B cell (primary cell): ENCODE measurements around the gene CNTNAP2. TPM values are rescaled to one million over a fixed set of nuclear protein-coding genes. Genes with fewer than 3 reads are reported as not detected.

Source experiments
- ATAC-seq: fragments of 200-7000 bp; cut with Tn5 transposase; one replicate; pipeline ENCODE4 v1.10.0; 2021; ENCODE audit warnings: low read depth, mild to moderate bottlenecking, moderate number of reproducible peaks, moderate library complexity
- CTCF ChIA-PET: fragments of 350-600 bp; sonication (Branson Sonifier 250); formaldehyde crosslinking; loops from one replicate; lab custom pipeline; 2021; ENCODE audit warnings: antibody characterized with exemption, inconsistent platforms; lab: Charles Lee
- POLR2A ChIA-PET: fragments of 350-600 bp; sonication (Branson Sonifier 250); formaldehyde crosslinking; loops from one replicate; lab custom pipeline; 2021; ENCODE audit warnings: antibody characterized with exemption; lab: Charles Lee
- DNase-seq: peaks from one replicate; pipeline ENCODE4 v3.0.0; 2013
- H2AFZ ChIP-seq: 2 replicates; pipeline ENCODE4 v1.6.1; 2012; ENCODE audit warnings: mild to moderate bottlenecking, low read depth, low read length; ENCODE audit not compliant: insufficient read depth, poor library complexity, severe bottlenecking
- H3K27ac ChIP-seq, 2 donors: 1 replicate in 1 of 2; 2 replicates in 1 of 2; pipeline ENCODE4 v1.5.1; 2012 to 2013; ENCODE audit warnings: low read length in 2 of 2, mild to moderate bottlenecking in 2 of 2, moderate library complexity in 1 of 2
- H3K27me3 ChIP-seq, 4 experiments: fragments of 200-600 bp in 1 of 4; sonication (generic) in 1 of 4; replicated peaks in 1 of 4; 1 replicate in 2 of 4; 2 replicates in 2 of 4; pipeline versions ENCODE4 v1.6.1 to v1.7.0; 2013 to 2016; ENCODE audit warnings: low read length in 3 of 4, mild to moderate bottlenecking in 2 of 4, mixed read lengths in 1 of 4, moderate library complexity in 1 of 4; ENCODE audit not compliant: insufficient read depth in 4 of 4, control insufficient read depth in 3 of 4; ENCODE audit errors: control extremely low read depth in 1 of 4
- H3K36me3 ChIP-seq, 2 experiments: replicated peaks in 1 of 2; 1 replicate in 1 of 2; 2 replicates in 1 of 2; pipeline versions ENCODE4 v1.6.1 to v1.7.1; 2013; ENCODE audit warnings: low read length in 1 of 2; ENCODE audit not compliant: insufficient read depth in 2 of 2, control insufficient read depth in 1 of 2; ENCODE audit errors: control extremely low read depth in 1 of 2, extremely low read depth in 1 of 2
- H3K4me1 ChIP-seq, 2 donors: fragments of 200-600 bp in 1 of 2; sonication (generic) in 1 of 2; 1 replicate in 1 of 2; 2 replicates in 1 of 2; pipeline versions ENCODE4 v1.5.1 to v1.6.1; 2013 to 2017; ENCODE audit warnings: low read length in 2 of 2; ENCODE audit not compliant: control insufficient read depth in 2 of 2, insufficient read depth in 2 of 2
- H3K4me2 ChIP-seq: replicated peaks from 2 replicates; pipeline ENCODE3; 2012; ENCODE audit warnings: mild to moderate bottlenecking, low read depth, low read length; ENCODE audit not compliant: poor library complexity, severe bottlenecking
- H3K4me3 ChIP-seq, 5 experiments: fragments of 200-600 bp in 1 of 5; sonication (generic) in 1 of 5; 1 replicate in 3 of 5; 2 replicates in 2 of 5; pipeline versions ENCODE4 v1.5.1 to v1.7.0; 2011 to 2016; ENCODE audit warnings: low read length in 4 of 5, mild to moderate bottlenecking in 4 of 5, low read depth in 2 of 5, control low read depth in 1 of 5, moderate library complexity in 1 of 5; ENCODE audit not compliant: insufficient read depth in 1 of 5; ENCODE audit errors: control extremely low read depth in 1 of 5, extremely low read depth in 1 of 5
- H3K79me2 ChIP-seq: fragments of 200-600 bp; sonication (generic); one replicate; pipeline ENCODE4 v1.6.0; 2016; ENCODE audit warnings: low read length; ENCODE audit not compliant: control insufficient read depth, insufficient read depth
- H3K9ac ChIP-seq: fragments of 200-600 bp; sonication (generic); 2 replicates; pipeline ENCODE4 v1.6.1; 2017; ENCODE audit warnings: mild to moderate bottlenecking, low read length, moderate library complexity
- H3K9me3 ChIP-seq, 3 donors: one replicate each; pipeline versions ENCODE4 v1.6.1 to v1.7.1; 2013; ENCODE audit warnings: low read length in 2 of 3; ENCODE audit not compliant: control insufficient read depth in 2 of 3, insufficient read depth in 1 of 3; ENCODE audit errors: control extremely low read depth in 1 of 3
- H4K20me1 ChIP-seq: 2 replicates; pipeline ENCODE4 v1.6.0; 2012; ENCODE audit warnings: mild to moderate bottlenecking, low read length; ENCODE audit not compliant: insufficient read depth, control insufficient read depth, poor library complexity, severe bottlenecking
- H3K27ac Mint-ChIP-seq: one replicate; pipeline ENCODE4 v1.8.0; 2021; ENCODE audit warnings: mixed read lengths
- H3K27me3 Mint-ChIP-seq: one replicate; pipeline ENCODE4 v1.8.0; 2021; ENCODE audit warnings: mixed read lengths
- H3K4me1 Mint-ChIP-seq: one replicate; pipeline ENCODE4 v1.8.0; 2021; ENCODE audit warnings: mixed read lengths
- H3K4me3 Mint-ChIP-seq: one replicate; pipeline ENCODE4 v1.8.0; 2021; ENCODE audit warnings: mixed read lengths
- H3K9me3 Mint-ChIP-seq: one replicate; pipeline ENCODE4 v1.8.0; 2022; ENCODE audit warnings: mixed read lengths; ENCODE audit not compliant: insufficient read depth
- CTCF ChIP-seq: fragments of 200-600 bp; IDR thresholded peaks from one replicate; pipeline ENCODE4 v1.8.0; 2022; ENCODE audit warnings: antibody characterized with exemption, mild to moderate bottlenecking
- EZH2 ChIP-seq: IDR thresholded peaks from 2 replicates; pipeline ENCODE4 v1.6.1; 2012; ENCODE audit warnings: borderline replicate concordance, low read depth, mild to moderate bottlenecking, moderate library complexity, low read length; ENCODE audit not compliant: insufficient read depth, poor library complexity, severe bottlenecking
- WGBS: methylation state at CpG from one replicate; pipeline ENCODE4 v1.1.5; 2013; ENCODE audit warnings: missing lambda C conversion rate; ENCODE audit not compliant: insufficient coverage; 5-methylcytosine and 5-hydroxymethylcytosine counted together
- intact Hi-C: fragments of 100-400 bp; cut with micrococcal nuclease; formaldehyde crosslinking; loops from one replicate; pipeline ENCODE4 v1.10.0; 2022
- polyA plus RNA-seq: library from polyadenylated mRNA; depleted of rRNA; stranded (reverse); fragments of >200 nt; gene quantifications from 2 replicates; pipeline ENCODE4 v1.2.3, GENCODE V29; 2012
- total RNA-seq, 2 donors: library from RNA; stranded (reverse); fragments of 120-200 nt in 1 of 2; gene quantifications; 1 replicate in 1 of 2; 2 replicates in 1 of 2; pipeline versions ENCODE4 v1.2.3 to v1.2.4, GENCODE V29; 2013 to 2022

Gene CNTNAP2
- total and polyA plus RNA-seq, 2 donors (not counting 1 experiment from before 2014, with no cell fraction given) = 7.4 to 16.6 TPM

- ChIA-PET CTCF (interaction anchor here (0.7 kb wide), 1 partner anchor 42 kb away, joined by 3 read pairs; no protein-coding TSS in a partner anchor), POLR2A (no interaction called here)
- DNase-seq (no peak), ATAC-seq (no peak)
- H3K9me3 ChIP-seq = peaks cover 0 to 7% (median 0%) of the 10 kb centered on the region in 3 donors
- 91% methylated on average over 4 of the region's 6 CpGs for WGBS
- TF ChIP-seq CTCF (no peak), EZH2 (no peak)
- no peak overlapping the region for H3K4me3 ChIP-seq
- H2AFZ ChIP-seq = no peak overlapping the region
- H3K4me1 ChIP-seq = no peaks in the 10 kb centered on the region
- Mint-ChIP-seq H3K27ac (no peak overlapping the region), H3K4me1 (no peaks in the 10 kb centered on the region), H3K4me3 (no peak overlapping the region), H3K9me3 (peaks cover 2% of the 10 kb centered on the region), H3K27me3 (no peaks in the 10 kb centered on the region)
- no peak overlapping the region for H3K27ac ChIP-seq
- H3K27me3 ChIP-seq = no peaks in the 10 kb centered on the region
- H3K79me2 ChIP-seq = no peaks in the 10 kb centered on the region
- intact Hi-C loops = no loop called here
- H3K4me2 ChIP-seq = no peak overlapping the region
- no peaks in the 10 kb centered on the region for H3K36me3 ChIP-seq
- H4K20me1 ChIP-seq = no peaks in the 10 kb centered on the region
- H3K9ac ChIP-seq = no peak overlapping the region
Observed at GRCh38 chr7:146345251-146345650, 228.7 kb downstream of the CNTNAP2 start.

DNA sequence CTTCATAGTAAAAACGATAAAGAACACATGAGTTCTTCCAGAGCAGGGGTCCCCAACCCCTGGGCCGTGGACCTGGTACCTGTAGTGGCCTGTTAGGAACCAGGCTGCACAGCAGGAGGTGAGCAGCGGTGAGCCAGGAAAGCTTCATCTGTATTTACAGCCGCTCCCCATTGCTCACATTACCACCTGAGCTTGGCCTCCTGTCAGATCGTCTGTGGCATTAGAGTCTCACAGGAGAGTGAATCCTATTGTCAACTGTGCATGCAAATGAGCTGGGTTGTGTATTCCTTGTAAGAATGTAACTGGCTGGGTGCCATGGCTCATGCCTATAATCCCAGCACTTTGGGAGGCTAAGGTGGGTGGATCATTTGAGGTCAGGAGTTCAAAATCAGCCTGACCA is 229.5 kb downstream of the CNTNAP2 start:
- no peak for ATAC-seq
- WGBS = 89% methylated on average over 3 of the region's 5 CpGs

More for the DNA sequence above, 229.5 kb downstream of the CNTNAP2 start:
- Histone ChIP-seq H3K4me2 (no peak overlapping the region), H3K4me1 (no peaks in the 10 kb centered on the region), H2AFZ (no peak overlapping the region), H3K9me3 (peaks cover 0 to 7% (median 0%) of the 10 kb centered on the region in 3 donors), H3K4me3 (no peak overlapping the region), H3K79me2 (no peaks in the 10 kb centered on the region), H3K9ac (no peak overlapping the region), H3K27ac (no peak overlapping the region), H4K20me1 (no peaks in the 10 kb centered on the region), H3K36me3 (no peaks in the 10 kb centered on the region), H3K27me3 (no peaks in the 10 kb centered on the region)
- Mint-ChIP-seq H3K27ac (no peak overlapping the region), H3K9me3 (peaks cover 5% of the 10 kb centered on the region), H3K4me3 (no peak overlapping the region), H3K4me1 (no peaks in the 10 kb centered on the region), H3K27me3 (no peaks in the 10 kb centered on the region)
- CTCF ChIA-PET = no interaction called here
- TF ChIP-seq CTCF = no peak
- TF ChIP-seq EZH2 = no peak
- intact Hi-C loops = no loop called here
- DNase-seq = no peak
- POLR2A ChIA-PET = no interaction called here
